SK-MEL-5 (cell line): ENCODE results near the gene SNX8. TPM values are rescaled to one million over a fixed set of nuclear protein-coding genes. Genes with fewer than 3 reads are reported as not detected.
"Not testable (repeated sequence)": the region's sequence is repeated elsewhere in the genome, so short reads cannot be mapped to it uniquely, and the experiment has no call there.

Experiments used
- DNase-seq: peaks from one replicate; pipeline ENCODE4 v3.0.0-alpha.2; 2016; ENCODE audit warnings: low read depth, low spot score
- in situ Hi-C: cut with HindIII; loops from 2 replicates; pipeline ENCODE4 v1.10.0; 2016; ENCODE audit warnings: low sequenced_read_pairs, high pct_unique_total_duplicates, low pct_unique_long_range_greater_than_20kb
- total RNA-seq: library from RNA; depleted of rRNA; stranded (reverse); fragments of >200 nt; shearing (Covaris generic); gene quantifications from 2 replicates; pipeline ENCODE4 v1.2.3, GENCODE V29; 2014

Gene SNX8
- total RNA-seq, 1 experiment from 2014 or later = 52.0 TPM

- no peak for DNase-seq
- in situ Hi-C loops = no loop called here
These were observed 22.5 kb upstream of the SNX8 start for GRCh38 chr7:2336626-2337299.

- in situ Hi-C loops, DNase-seq: not testable (repeated sequence)
These were observed 18.5 kb upstream of the SNX8 start for GRCh38 chr7:2332606-2333231.

- in situ Hi-C loops = no loop called here
- no peak for DNase-seq
These were observed 17.5 kb upstream of the SNX8 start for GRCh38 chr7:2331707-2332106.

GRCh38 chr7:2330493-2330892 is 16.3 kb upstream of the SNX8 start:
- in situ Hi-C loops = no loop called here
- DNase-seq = no peak

- no peak for DNase-seq
- in situ Hi-C loops = no loop called here
These were observed 12.7 kb upstream of the SNX8 start for GRCh38 chr7:2326951-2327350.

- DNase-seq = no peak
- in situ Hi-C loops = no loop called here
These were observed 10.9 kb upstream of the SNX8 start for GRCh38 chr7:2325162-2325561.

GRCh38 chr7:2321020-2321419 is 6.8 kb upstream of the SNX8 start:
- DNase-seq = peak; percentile 39
- in situ Hi-C loops = no loop called here

- DNase-seq = no peak
- in situ Hi-C loops = no loop called here
These were observed 3.5 kb upstream of the SNX8 start for GRCh38 chr7:2317556-2318293.

GRCh38 chr7:2316578-2316977 is 2.3 kb upstream of the SNX8 start:
- no peak for DNase-seq
- in situ Hi-C loops = no loop called here

- no peak for DNase-seq
- in situ Hi-C loops = no loop called here
These were observed 1.5 kb upstream of the SNX8 start for GRCh38 chr7:2315787-2316186.

- in situ Hi-C loops = not testable (repeated sequence)
These were observed 802 bp upstream of the SNX8 start for GRCh38 chr7:2314956-2315530.

GRCh38 chr7:2313450-2314208 is 612 bp downstream of the SNX8 start:
- DNase-seq = peak; percentile 26
- in situ Hi-C loops = no loop called here

More at GRCh38 chr7:2314956-2315530, 802 bp upstream of the SNX8 start:
- DNase-seq = not testable (repeated sequence)

GRCh38 chr7:2312267-2312929 is 1.8 kb downstream of the SNX8 start:
- DNase-seq = no peak
- in situ Hi-C loops = no loop called here

GRCh38 chr7:2309889-2310331 is 4.3 kb downstream of the SNX8 start:
- in situ Hi-C loops = no loop called here
- peak; percentile 60 for DNase-seq

- in situ Hi-C loops = no loop called here
These were observed 6.5 kb downstream of the SNX8 start for GRCh38 chr7:2307690-2308107.

GRCh38 chr7:2306688-2307087 is 7.6 kb downstream of the SNX8 start:
- in situ Hi-C loops = no loop called here

More at GRCh38 chr7:2307690-2308107, 6.5 kb downstream of the SNX8 start:
- DNase-seq = no peak

GRCh38 chr7:2305258-2305657 is 9.0 kb downstream of the SNX8 start:
- DNase-seq, in situ Hi-C loops: not testable (repeated sequence)

More at GRCh38 chr7:2306688-2307087, 7.6 kb downstream of the SNX8 start:
- no peak for DNase-seq
